T-helper 2 cell treated with Interferon-gamma antibody and Interleukin-4, amounts not matched to agents 100 ng/mL and 5 ng/mL, for 36 hours (primary cell): ENCODE data around the gene DHRS7B. TPM values are rescaled to one million over a fixed set of nuclear protein-coding genes. Genes with fewer than 3 reads are reported as not detected.
"Not testable (repeated sequence)": the region's sequence is repeated elsewhere in the genome, so short reads cannot be mapped to it uniquely, and the experiment has no call there.

ENCODE experiments used
- intact Hi-C: fragments of 100-400 bp; cut with micrococcal nuclease; formaldehyde crosslinking; loops from one replicate; pipeline ENCODE4 v1.15.1; 2023
- total RNA-seq: library from RNA; stranded (reverse); gene quantifications from 2 replicates; pipeline ENCODE4 v1.2.3, GENCODE V29; 2022

DHRS7B gene
- total RNA-seq, 1 donor from 2014 or later = 15.1 TPM

DNA sequence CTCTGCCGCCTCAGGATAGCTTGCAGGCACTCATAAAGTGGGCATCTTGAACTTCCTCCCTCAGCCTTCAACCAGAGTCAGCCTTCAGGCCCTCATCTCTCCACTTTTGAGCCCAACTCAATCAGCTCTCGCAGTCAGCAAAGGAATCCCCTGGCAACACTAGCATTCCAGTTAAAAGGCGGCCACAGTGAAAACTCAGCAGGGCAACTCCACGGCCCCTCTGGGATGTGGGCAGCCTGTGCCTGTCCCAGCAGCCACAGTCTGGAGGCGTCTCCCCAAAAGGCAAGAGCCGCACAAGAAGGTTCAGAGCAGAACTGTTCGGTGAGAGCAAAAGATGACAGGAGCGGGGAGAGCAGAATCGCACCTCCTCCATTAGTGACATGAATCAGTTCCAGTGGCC is 78.2 kb downstream of the DHRS7B start:
- intact Hi-C loops = no loop called here

DNA sequence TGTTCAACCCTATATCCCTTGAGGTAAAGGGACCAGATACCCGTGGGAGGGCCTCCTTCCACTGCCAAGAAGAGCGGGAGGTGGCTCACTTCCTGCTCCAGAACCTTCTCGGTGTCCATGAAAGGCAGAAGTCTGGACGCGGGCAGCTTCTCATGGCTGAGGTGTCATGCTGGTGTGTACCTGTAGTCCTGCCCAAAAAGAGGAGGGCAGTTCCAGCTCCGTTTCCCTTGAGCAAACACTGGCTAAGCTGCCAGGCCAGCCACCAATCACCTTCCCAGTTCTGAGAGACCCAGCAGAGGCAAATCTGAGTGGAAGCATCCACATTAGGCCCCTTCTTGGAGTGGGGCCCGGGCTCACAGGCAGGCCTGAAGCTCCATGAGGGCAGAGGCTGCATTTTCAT is 81.6 kb downstream of the DHRS7B start:
- intact Hi-C loops = no loop called here

DNA sequence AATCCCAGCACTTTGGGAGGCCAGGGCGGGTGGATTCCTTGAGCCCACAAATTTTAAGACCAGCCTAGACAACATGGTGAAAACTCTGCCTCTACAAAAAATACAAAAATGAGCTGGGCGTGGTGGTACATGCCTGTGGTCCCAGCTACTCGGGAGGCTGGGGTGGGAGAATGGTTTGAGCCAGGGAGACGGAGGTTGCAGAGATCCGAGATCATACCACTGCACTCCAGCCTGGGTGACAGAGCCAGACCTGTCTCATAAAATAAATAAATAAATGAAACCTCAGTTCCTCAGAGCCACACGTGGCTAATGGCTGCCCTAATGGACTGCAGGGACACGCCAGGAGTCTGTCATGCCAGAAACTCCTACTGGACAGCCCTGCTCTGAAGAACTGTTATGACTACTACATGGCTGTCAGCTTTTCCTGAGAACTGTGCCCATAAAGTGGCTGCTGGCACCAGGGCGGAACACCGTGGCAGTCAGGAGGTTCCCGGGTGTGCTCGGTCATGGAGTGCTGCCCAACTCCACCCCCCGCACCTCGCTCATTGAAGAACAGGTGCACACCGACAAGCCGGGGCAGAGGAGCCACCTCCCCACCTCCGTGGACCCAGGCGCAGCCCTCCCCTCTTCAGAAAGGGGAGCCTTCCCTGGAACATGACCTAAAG is 82.9 kb downstream of the DHRS7B start:
- intact Hi-C loops = no loop called here

DNA sequence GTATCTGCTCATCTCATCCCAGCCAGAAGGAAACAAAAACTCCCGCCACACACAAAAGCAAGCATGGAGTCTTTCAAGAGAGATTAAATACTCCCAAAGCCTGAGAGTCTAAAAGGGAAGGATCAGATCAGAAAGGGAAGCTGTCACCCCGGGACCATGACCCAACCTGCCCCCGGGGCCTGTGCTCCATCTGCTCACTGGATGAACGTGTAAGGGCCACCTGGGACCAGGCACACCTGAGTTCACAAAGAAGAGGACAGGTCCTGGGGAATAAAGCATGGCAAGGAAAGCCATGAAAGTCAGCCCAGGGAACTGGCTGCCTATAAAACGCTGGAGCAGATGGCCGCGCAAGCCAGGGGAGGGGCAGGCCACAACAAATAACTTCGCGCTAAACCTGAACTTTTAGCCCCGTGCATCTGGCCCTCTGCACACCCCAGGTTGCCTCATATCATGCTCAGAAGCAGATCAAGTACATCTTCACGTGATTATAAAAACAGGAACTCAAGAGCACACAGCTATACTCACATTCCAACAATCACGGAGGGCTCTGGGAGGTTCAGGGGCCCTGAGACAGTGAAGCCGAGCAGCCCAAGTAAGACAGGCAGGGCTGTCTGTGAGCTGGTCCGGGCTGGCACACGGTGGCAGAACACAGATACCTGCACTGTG is 83.8 kb downstream of the DHRS7B start:
- intact Hi-C loops = no loop called here

DNA sequence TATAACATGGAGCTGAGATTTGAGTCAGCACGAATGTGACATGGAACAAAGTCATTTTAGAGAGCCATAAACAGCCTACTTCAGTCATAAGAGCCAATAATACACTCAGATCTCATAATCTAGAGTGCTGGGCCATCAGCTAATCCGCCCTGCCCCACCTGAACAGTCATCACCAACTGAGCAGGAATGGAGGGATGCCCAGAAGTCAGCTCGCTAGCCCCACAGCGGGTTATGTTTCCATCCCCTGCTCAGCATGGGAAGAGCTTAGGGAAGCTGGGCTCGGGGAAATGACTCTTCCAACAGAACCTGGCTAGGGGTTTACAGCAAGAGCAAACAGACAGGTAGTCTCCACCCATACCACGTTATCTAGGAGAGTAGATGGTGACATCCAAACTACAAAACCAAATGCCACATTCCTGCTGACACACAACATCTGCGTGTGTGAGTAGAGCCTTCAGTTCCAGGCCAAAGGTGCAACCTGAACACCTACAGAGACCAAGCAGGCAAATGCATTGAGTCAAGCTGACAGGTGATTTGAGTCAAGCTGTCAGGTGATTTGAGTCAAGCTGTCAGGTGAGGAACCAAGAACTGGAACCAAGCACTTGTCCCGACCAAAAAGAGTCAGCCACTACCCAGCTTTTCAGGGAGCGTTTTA is 85.2 kb downstream of the DHRS7B start:
- intact Hi-C loops = no loop called here

DNA sequence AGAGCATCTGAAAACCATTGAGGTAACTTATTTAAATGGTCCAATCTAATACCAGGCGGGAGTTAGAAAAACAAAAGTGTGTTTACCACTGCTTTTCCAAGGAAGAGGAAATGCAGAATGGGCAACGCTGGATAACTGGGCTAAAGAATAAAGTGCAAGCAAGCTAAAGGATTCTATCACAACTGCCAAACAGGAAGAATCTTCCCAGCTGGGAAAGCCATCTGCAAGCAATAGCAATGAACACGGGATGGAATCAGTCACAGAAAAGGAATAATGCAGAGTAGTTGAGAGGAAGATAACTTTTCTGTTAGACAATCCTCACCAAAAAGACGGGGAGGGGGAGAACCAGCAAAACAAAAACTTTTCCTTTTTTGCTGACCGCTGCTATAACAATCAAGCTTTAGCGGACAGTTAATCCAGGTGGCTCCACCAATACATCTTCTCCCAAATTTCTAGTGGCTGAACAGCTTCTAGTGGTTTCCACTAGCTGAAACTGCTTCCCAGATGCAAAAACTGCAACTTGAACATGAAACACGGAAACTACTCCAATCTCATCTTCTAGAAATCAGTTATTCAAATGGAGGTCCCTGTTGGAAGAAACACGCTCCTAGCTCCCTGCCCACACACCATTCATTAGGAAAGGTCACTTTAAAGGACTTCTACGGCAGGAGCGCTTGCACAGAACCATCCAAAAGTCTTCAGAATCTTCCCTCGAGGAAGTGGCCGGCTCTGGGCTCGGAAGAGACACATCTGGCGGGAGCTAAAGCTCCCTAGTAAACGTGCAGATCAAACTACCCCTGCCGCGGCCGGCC is 86.3 kb downstream of the DHRS7B start:
- intact Hi-C loops = no loop called here

DNA sequence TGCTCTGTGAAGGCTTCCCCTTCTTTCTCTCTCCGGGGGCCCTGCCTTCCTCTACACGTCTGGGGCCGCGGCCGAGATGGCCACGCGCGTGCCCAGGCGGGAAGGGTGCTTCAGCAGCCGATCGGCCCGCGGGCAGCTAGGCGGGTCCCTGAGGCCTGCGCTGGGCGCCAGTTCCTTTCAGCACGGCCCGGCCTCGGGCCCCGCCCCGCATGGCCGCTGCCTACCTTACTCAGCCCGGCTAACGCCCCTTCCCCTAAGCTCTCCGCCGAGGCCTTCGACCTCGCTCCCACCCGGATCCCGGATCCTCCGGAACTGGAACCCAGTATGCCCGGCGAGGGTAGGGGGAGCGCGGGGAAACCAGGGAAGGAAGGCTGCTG is 86.9 kb downstream of the DHRS7B start:
- intact Hi-C loops = loop anchor here (1.0 kb wide), 6 partner anchors 40 to 338 kb away; partner anchors contain the start of genes DHRS7B, MAP2K3, NATD1 and USP22

DNA sequence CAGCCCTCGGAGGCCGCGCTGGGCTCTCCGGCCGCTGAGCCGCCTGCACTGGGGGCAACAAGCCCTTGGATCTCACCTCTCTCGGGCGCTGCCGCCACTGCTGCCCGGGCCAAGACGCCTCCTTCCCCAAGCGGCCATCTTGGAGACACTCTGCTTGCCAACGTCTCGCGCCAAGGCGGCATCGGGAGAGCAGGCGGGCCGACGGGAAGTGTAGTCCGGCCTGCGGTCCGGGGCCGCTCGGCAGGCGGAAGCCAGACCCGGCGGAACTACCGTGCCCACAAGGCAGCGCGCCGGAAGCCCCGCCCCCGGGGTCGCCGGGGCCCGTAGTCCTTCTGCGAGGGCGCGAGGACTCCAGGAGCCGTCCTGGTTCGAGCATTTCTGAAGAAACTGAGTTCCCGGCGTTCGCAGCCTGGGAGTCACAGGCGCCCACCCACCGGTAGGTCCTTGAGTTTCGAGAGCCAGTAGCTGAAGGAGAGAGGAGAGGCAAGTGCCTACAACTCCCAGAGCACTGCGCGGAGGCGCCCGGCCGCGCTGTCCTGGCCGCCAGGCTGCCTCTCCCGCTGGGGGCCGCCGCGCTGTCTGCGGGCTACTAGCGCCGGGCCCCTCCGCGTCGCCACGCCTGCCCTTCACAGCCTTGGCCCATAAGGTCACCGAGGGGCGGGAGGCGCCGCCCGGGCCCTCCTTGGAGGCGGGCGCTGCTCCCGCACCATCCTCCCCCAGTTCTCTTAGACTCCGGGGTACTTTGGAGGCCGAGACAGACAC is 87.4 kb downstream of the DHRS7B start, which contains the start of gene TMEM11:
TSS of gene TMEM11 (minus strand) at position 147 of the 762 bp plus-strand sequence. CDS start at position 138, 9 bp downstream.
- intact Hi-C loops = loop anchor here (1.0 kb wide), 6 partner anchors 39 to 337 kb away; partner anchors contain the start of genes DHRS7B, MAP2K3, NATD1 and USP22

DNA sequence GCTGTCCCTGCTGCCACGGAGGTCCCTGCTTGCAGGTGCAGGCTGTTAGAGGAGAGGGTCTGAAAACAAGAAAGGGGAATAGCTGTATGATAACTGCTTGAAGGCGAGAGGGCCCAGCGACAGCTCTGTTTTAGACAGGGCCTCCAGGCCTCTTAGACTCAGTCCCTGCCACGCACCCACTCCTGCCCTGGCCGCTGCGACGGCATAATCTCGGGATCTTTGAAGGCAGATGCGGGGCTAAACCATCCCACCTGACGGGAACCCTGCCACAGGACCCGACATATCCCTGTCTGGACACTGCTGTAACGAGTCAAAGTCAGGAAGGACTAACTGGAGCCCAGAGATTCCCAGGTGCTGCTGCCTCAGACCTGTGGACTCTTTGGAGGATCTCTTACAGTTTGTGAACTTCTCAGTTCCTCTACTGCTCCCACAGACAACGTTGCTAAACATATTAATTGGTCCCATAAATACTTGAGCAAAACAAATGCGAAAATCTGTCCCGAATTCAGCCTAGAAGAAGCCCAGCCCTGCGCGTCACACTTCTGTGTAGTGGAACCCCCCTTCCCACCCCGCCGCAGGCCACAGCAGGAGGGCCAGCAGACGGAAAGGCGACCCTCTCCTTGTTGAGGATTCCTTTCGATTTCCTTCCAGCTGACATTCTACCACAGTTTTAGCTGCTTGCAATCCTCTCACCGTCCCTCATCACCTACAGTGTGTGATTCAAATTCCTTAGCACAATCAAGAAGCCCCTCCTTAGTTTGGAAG is 88.2 kb downstream of the DHRS7B start:
- intact Hi-C loops = loop anchor here (1.0 kb wide), 6 partner anchors 38 to 336 kb away; partner anchors contain the start of genes DHRS7B, MAP2K3, NATD1 and USP22

DNA sequence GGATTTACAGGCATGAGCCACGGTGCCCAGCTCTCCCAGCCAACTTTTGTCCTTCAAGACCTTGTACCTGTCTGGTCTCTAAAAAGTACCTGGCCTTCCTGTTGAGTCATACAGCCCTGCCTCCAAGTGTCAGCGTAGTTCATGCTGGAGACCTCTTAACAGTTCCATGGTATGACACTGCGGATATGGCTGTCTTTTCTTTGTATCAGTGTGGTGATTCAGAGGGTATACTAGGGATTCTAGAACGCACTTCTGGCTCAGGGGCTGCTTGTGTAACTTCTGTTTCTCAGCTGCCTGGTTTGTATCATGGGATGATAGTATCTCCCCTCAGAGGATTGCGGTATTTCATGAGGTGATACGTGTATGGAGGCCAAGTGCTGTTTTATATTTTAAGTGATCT is 89.2 kb downstream of the DHRS7B start:
- intact Hi-C loops = no loop called here

DNA sequence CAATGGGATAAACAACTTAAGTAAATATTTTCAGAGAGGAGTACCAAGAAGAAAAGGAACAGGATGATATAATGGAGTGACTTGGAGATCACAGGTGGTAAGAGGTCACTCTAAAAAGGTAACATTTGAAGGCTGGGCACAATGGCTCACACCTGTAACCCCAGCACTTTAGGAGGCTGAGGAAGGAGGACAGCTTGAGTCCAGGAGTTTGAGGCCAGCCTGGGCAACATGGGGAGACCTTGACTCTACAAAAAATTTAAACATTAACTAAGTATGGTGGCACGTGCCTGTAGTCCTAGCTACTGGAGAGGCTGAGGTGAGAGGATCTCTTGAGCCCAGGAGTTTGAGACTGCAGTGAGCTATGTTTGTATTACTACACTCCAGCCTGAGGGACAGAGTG is 90.6 kb downstream of the DHRS7B start:
- intact Hi-C loops = no loop called here

DNA sequence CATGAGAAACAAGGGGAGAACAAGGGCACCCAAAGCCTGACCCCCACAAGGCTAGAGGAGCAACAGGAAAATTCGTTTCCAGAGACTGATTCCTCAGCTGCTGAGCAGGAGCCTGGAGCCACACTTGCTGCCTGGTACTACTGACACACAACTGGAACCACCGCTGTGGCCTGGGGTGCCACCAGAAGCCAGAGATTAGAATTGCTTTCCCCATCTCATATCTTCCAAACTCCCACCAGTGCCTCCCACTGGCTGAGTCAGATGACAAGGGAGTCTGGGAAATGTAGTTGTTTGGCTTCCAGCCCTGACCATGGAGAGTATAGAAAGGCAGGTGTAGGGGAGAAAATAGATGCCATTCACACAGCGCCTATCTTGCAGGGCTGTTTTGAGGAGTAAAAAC is 91.3 kb downstream of the DHRS7B start:
- intact Hi-C loops = no loop called here

DNA sequence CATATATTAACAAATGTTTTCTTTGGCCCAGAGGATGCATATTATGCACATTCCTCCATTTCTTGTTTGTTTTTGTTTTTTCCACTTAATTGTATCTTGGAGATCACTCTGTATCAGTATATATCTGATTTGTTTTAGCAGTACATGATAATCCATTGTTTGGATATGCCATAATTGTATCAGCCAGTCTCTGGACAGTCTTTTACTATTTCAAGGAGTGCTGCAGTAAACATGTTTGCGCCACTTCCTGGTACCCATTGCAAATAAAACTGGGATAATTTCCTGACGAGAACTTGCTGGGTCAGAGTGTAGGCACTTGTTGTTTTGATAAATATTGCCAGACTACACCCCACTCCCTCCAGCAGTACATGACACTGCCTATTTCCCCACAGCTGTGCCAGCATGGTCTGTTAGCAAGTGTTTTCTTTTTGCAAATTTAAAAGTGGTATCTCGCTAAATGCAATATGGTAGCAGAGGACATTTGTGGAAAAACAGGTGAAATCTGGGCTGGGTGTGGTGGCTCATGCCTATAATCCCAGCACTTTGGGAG is 92.1 kb downstream of the DHRS7B start:
- intact Hi-C loops = no loop called here

DNA sequence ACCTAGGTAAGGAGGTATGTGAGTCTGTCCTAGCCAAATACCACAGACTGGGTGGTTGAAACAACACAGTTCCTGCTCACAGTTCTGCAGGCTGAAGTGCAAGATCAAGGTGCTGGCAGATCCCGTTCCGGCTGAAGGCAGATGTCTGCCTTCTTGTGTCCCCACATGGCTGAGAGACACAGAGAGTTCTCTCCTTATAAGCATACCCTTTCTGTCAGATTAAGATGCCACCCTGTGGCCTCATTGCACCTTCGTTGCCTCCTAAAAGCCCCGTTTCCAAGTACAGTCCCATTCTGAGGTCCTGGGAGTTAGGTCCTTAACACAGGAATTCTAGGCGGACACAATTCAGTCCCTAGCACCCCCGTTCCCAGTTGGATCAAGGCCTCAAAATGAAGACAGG is 96.3 kb downstream of the DHRS7B start:
- intact Hi-C loops = no loop called here

DNA sequence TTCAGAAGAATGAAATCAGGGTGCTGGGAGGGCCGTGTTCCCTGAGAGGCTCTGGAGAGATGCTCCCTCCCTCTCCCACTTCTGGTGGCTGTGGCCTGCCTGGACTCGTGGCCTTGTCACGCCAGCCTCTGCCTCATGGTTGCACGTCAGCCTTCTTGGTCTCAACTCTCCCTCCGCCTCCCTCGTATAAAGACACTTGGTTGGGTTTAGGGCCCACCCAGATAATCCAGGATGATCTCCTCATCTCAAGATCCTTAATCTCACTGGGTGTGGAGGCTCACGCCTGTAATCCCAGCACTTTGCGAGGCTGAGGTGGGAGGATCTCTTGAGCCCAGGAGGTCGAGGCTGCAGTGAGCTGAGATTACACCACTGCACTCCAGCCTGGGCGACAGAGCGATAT is 100.5 kb downstream of the DHRS7B start:
- intact Hi-C loops = not testable (repeated sequence)

DNA sequence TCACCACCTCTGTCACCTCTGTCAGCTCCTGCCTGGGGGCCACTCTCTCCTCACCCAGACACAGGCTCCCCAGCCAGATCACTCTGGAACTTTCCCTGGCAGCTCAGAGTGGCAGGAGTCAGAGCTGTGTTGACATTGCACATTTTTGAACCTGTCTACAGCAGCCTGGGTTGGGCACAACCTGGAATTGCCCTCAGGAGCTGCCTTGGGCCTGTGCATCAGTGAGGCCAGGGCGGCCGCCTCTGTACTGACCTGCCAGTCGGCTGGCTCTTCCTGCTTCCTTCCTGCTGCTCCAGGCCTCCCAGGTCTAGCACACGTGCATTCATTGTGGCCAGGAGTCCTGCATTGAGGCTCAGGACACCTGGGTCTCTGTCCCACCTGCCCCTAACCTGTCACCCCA is 101.3 kb downstream of the DHRS7B start:
- intact Hi-C loops = no loop called here

DNA sequence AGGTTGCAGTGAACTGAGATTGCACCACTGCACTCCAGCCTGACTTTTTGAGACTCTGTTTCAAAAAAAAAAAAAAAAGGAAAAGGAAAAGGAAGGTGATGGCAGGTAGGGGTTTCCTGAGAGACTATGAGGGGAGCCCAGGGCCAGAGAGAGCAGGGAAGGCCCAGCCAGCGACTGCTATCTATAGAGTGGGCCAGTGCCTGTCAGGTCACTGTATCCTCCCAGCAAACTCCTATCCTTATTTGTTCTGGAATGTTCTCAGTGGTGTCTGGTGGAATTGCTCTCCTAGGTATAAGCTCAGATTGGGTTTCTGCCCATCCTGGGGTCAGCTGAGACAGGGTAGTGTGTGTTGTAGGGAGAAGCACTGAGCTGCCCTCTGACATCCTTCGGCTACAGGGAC is 102.1 kb downstream of the DHRS7B start:
- intact Hi-C loops = no loop called here

DNA sequence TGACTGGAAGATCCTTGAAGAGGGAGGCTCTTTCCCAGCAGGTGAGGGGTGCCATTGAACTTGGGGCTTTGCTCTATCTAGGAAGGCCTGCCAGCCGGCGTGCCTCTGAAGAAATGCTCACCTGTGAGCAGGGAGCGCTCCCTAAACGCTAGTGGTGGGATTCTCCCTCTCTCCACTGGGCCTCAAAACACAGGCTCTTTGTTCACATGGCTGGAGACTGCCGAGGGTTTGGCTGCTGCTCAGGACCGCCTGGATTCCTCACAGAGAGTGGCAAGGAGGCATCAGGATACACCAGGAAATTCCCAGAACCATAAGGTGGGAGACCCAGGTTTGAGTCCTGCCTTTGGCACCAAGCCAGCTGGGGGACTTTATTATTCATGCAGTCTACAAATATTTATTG is 104.8 kb downstream of the DHRS7B start:
- intact Hi-C loops = no loop called here

DNA sequence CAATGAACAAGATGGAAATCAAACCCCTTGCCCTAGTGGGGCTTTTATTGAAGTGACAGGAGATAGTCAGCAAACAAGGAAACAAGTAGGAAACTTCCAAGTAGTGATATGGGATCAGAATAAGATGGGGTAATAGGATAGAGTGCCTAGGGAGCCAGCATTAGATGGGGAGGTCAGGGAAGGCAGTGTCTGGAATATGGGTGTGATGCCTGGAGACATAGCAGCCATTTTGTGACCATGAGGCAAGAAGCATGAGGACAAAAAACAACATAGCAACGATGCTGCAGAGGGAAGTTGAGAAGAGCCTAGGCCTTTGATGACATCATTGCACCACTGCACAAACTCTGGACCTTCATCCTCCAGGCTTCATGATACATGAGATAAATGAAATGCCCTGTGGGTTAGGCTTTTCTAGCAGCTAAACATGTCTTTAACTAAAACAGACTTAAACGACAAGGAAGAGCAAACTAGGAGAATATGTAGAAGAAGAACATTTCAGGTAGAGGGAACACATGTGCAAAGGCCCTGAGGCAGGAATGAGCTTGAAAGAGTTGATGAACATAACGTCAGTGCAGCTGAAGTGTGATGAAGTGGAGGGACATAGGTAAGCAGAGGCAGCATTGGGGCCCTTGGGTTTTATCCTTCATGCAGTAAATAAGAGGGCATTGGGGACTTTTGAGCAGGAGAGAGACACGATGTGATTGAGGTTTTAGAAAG is 105.4 kb downstream of the DHRS7B start:
- intact Hi-C loops = no loop called here
